H9 (cell line): ENCODE data around the gene NTSR2. TPM values are rescaled to one million over a fixed set of nuclear protein-coding genes. Genes with fewer than 3 reads are reported as not detected.

Experiments used
- DNase-seq: peaks from one replicate; pipeline ENCODE4 v3.0.0-alpha.2; 2017
- H2AFZ ChIP-seq: one replicate; pipeline ENCODE4 v1.6.1; 2013; ENCODE audit warnings: mild to moderate bottlenecking, low read length, control low read depth, moderate library complexity
- H2AK5ac ChIP-seq: 2 replicates; pipeline ENCODE4 v1.6.1; 2013; ENCODE audit warnings: low read length, control low read depth, mixed read lengths; ENCODE audit not compliant: insufficient read length
- H2BK120ac ChIP-seq: one replicate; pipeline ENCODE4 v1.6.1; 2013; ENCODE audit warnings: low read depth, mild to moderate bottlenecking, low read length, control low read depth, inconsistent platforms; ENCODE audit not compliant: poor library complexity, severe bottlenecking
- H2BK12ac ChIP-seq: 2 replicates; pipeline ENCODE4 v1.6.1; 2013; ENCODE audit warnings: low read length, control low read depth, mixed read lengths, low read depth; ENCODE audit not compliant: insufficient read length
- H2BK15ac ChIP-seq: 2 replicates; pipeline ENCODE4 v1.6.1; 2013; ENCODE audit warnings: low read depth, low read length, control low read depth
- H2BK20ac ChIP-seq: one replicate; pipeline ENCODE4 v1.6.1; 2013; ENCODE audit warnings: low read depth, mild to moderate bottlenecking, low read length, control low read depth, inconsistent platforms; ENCODE audit not compliant: poor library complexity, severe bottlenecking
- H2BK5ac ChIP-seq: 2 replicates; pipeline ENCODE4 v1.6.1; 2013; ENCODE audit warnings: low read length, control low read depth, mixed read lengths; ENCODE audit not compliant: insufficient read length
- H3K14ac ChIP-seq: 2 replicates; pipeline ENCODE4 v1.6.1; 2013; ENCODE audit warnings: low read length, control low read depth; ENCODE audit not compliant: insufficient read depth
- H3K18ac ChIP-seq: 2 replicates; pipeline ENCODE4 v1.6.1; 2013; ENCODE audit warnings: low read depth, mild to moderate bottlenecking, mixed read lengths, low read length, control low read depth; ENCODE audit not compliant: insufficient read length
- H3K23ac ChIP-seq: 2 replicates; pipeline ENCODE4 v1.6.1; 2013; ENCODE audit warnings: low read length, control low read depth, mixed read lengths, low read depth; ENCODE audit not compliant: insufficient read length
- H3K23me2 ChIP-seq: 2 replicates; pipeline ENCODE4 v1.6.1; 2013; ENCODE audit warnings: low read depth, mild to moderate bottlenecking, mixed read lengths, low read length, control low read depth; ENCODE audit not compliant: insufficient read length, poor library complexity, severe bottlenecking
- H3K27ac ChIP-seq: 2 replicates; pipeline ENCODE4 v1.5.1; 2013; ENCODE audit warnings: low read length, control low read depth, mixed read lengths, low read depth; ENCODE audit not compliant: insufficient read length
- H3K27me3 ChIP-seq: 2 replicates; pipeline ENCODE4 v1.6.1; 2013; ENCODE audit warnings: low read length, control low read depth, inconsistent platforms; ENCODE audit not compliant: insufficient read depth
- H3K4ac ChIP-seq: 2 replicates; pipeline ENCODE4 v1.6.1; 2013; ENCODE audit warnings: low read depth, mild to moderate bottlenecking, control low read depth, inconsistent platforms, low read length, moderate library complexity
- H3K4me1 ChIP-seq: 2 replicates; pipeline ENCODE4 v1.6.1; 2013; ENCODE audit warnings: low read length, control low read depth, inconsistent platforms; ENCODE audit not compliant: insufficient read depth
- H3K4me2 ChIP-seq: 2 replicates; pipeline ENCODE4 v1.6.1; 2013; ENCODE audit warnings: low read length, control low read depth, mixed read lengths; ENCODE audit not compliant: insufficient read length, insufficient read depth
- H3K56ac ChIP-seq: 2 replicates; pipeline ENCODE4 v1.6.1; 2013; ENCODE audit warnings: low read depth, mild to moderate bottlenecking, mixed read lengths, low read length, control low read depth; ENCODE audit not compliant: insufficient read length
- H3K79me1 ChIP-seq: 2 replicates; pipeline ENCODE4 v1.6.1; 2013; ENCODE audit warnings: low read depth, mild to moderate bottlenecking, moderate library complexity, low read length, control low read depth, inconsistent platforms; ENCODE audit not compliant: insufficient read depth, poor library complexity, severe bottlenecking
- H3K79me2 ChIP-seq: 2 replicates; pipeline ENCODE4 v1.6.1; 2013; ENCODE audit warnings: low read length, control low read depth, inconsistent platforms; ENCODE audit not compliant: insufficient read depth
- H3K9ac ChIP-seq: 2 replicates; pipeline ENCODE4 v1.6.1; 2013; ENCODE audit warnings: low read length, control low read depth, mixed read lengths; ENCODE audit not compliant: insufficient read length; ENCODE audit errors: extremely low read depth
- H3K9me3 ChIP-seq: one replicate; pipeline ENCODE4 v1.6.1; 2013; ENCODE audit warnings: low read depth, low read length, inconsistent platforms; ENCODE audit not compliant: control insufficient read depth
- H3T11ph ChIP-seq: one replicate; pipeline ENCODE4 v1.6.1; 2013; ENCODE audit warnings: mild to moderate bottlenecking, low read length, control low read depth, inconsistent platforms
- H4K20me1 ChIP-seq: one replicate; pipeline ENCODE4 v1.6.1; 2013; ENCODE audit not compliant: control insufficient read depth, insufficient read length, insufficient read depth
- H4K5ac ChIP-seq: 2 replicates; pipeline ENCODE4 v1.6.1; 2013; ENCODE audit warnings: low read depth, mild to moderate bottlenecking, mixed read lengths, low read length, control low read depth; ENCODE audit not compliant: insufficient read length
- H4K8ac ChIP-seq: replicated peaks from 2 replicates; pipeline ENCODE4 v1.6.1; 2013; ENCODE audit warnings: low read length, control low read depth, mixed read lengths, low read depth; ENCODE audit not compliant: insufficient read length
- H4K91ac ChIP-seq: 2 replicates; pipeline ENCODE4 v1.6.1; 2013; ENCODE audit warnings: low read depth, mild to moderate bottlenecking, moderate library complexity, mixed read lengths, low read length, control low read depth; ENCODE audit not compliant: insufficient read length
- H3K27ac Mint-ChIP-seq, 3 experiments: 2 replicates in 2 of 3; 3 replicates in 1 of 3; pipeline ENCODE4 v1.8.0; 2020 to 2021; ENCODE audit warnings: mixed read lengths in 3 of 3, mild to moderate bottlenecking in 1 of 3, moderate library complexity in 1 of 3
- H3K27me3 Mint-ChIP-seq: 2 replicates; pipeline ENCODE4 v1.8.0; 2021; ENCODE audit warnings: low read depth, mild to moderate bottlenecking, moderate library complexity, mixed read lengths
- H3K36me3 Mint-ChIP-seq, 3 experiments: 2 replicates in 2 of 3; 3 replicates in 1 of 3; pipeline ENCODE4 v1.8.0; 2020 to 2021; ENCODE audit warnings: low read depth in 3 of 3, mixed read lengths in 3 of 3; ENCODE audit not compliant: insufficient read depth in 1 of 3
- H3K4me1 Mint-ChIP-seq, 2 experiments: 2 replicates each; pipeline ENCODE4 v1.8.0; 2020; ENCODE audit warnings: mixed read lengths in 2 of 2
- H3K4me3 Mint-ChIP-seq, 2 experiments: 2 replicates in 1 of 2; 3 replicates in 1 of 2; pipeline ENCODE4 v1.8.0; 2020 to 2021; ENCODE audit warnings: mild to moderate bottlenecking in 2 of 2, mixed read lengths in 2 of 2, moderate library complexity in 1 of 2
- H3K9me3 Mint-ChIP-seq, 2 experiments: 2 replicates in 1 of 2; 3 replicates in 1 of 2; pipeline ENCODE4 v1.8.0; 2020; ENCODE audit warnings: mild to moderate bottlenecking in 2 of 2, mixed read lengths in 2 of 2, moderate library complexity in 1 of 2
- CTCF ChIP-seq: fragments of 200-600 bp; sonication (generic); conservative IDR thresholded peaks from 3 replicates; pipeline ENCODE4 v1.8.0; 2021; ENCODE audit warnings: antibody characterized with exemption, mild to moderate bottlenecking
- WGBS: extraction: QIAGEN DNeasy Blood & Tissue Kit; methylation state at CpG from one replicate; pipeline ENCODE4 v1.1.7; 2013; ENCODE audit warnings: missing lambda C conversion rate, low lambda C conversion rate, mixed read lengths; ENCODE audit not compliant: insufficient read length; ENCODE audit errors: extremely low coverage; 5-methylcytosine and 5-hydroxymethylcytosine counted together
- total RNA-seq: library from RNA; stranded (reverse); gene quantifications from 2 replicates; pipeline ENCODE4 v1.2.1, GENCODE V29; 2021

The NTSR2 gene
- total RNA-seq, 1 experiment from 2014 or later, result not detected

- no peaks in the 10 kb centered on the region for H3K4me1 Mint-ChIP-seq
- no peak overlapping the region for H3K27ac ChIP-seq
- H2BK20ac ChIP-seq, result no peak overlapping the region
- H3K14ac ChIP-seq, result no peak overlapping the region
- no peak overlapping the region for H3K56ac ChIP-seq
- no peak overlapping the region for H3K18ac ChIP-seq
- no peaks in the 10 kb centered on the region for H3K23me2 ChIP-seq
- no peaks in the 10 kb centered on the region for H4K20me1 ChIP-seq
- no peaks in the 10 kb centered on the region for H3K79me2 ChIP-seq
- no peak overlapping the region for H3K23ac ChIP-seq
- H4K5ac ChIP-seq, result no peak overlapping the region
- no peak for DNase-seq
- peaks cover 5 to 9% of the 10 kb centered on the region in 2 experiments for H3K9me3 Mint-ChIP-seq
- no peaks in the 10 kb centered on the region for H3K9me3 ChIP-seq
- H3K27ac Mint-ChIP-seq, result no peak overlapping the region
- no peak overlapping the region for H2BK120ac ChIP-seq
- no peak overlapping the region for H4K91ac ChIP-seq
- H3K4ac ChIP-seq, result no peak overlapping the region
- no peaks in the 10 kb centered on the region for H3K79me1 ChIP-seq
- no peak overlapping the region for H2BK12ac ChIP-seq
- H2BK5ac ChIP-seq, result no peak overlapping the region
- H4K8ac ChIP-seq, result no peak overlapping the region
- no peak overlapping the region for H3T11ph ChIP-seq
- no peaks in the 10 kb centered on the region for H3K4me1 ChIP-seq
- no peak overlapping the region for H3K4me2 ChIP-seq
- no peak overlapping the region for H2AK5ac ChIP-seq
- no peak overlapping the region for H3K4me3 Mint-ChIP-seq
- H2BK15ac ChIP-seq, result no peak overlapping the region
- H3K36me3 Mint-ChIP-seq, result peaks cover 0 to 5% (median 4%) of the 10 kb centered on the region in 3 experiments; a peak in 5 of 7 replicates
- H2AFZ ChIP-seq, result no peak overlapping the region
- H3K27me3 ChIP-seq, result no peaks in the 10 kb centered on the region
- H3K27me3 Mint-ChIP-seq, result peaks cover 7% of the 10 kb centered on the region
- H3K9ac ChIP-seq, result no peak overlapping the region
- WGBS, result no CpG with 5 or more reads among the region's 4 CpGs
- no peak for TF ChIP-seq CTCF
These were observed 35.1 kb upstream of the NTSR2 start for GRCh38 chr2:11705063-11705462.
